CD14-positive monocyte (primary cell): ENCODE measurements around the gene RBFOX2. TPM values are rescaled to one million over a fixed set of nuclear protein-coding genes. Genes with fewer than 3 reads are reported as not detected.

Experiments used
- DNase-seq, 3 donors: peaks; one replicate each; pipeline ENCODE4 v3.0.0-alpha.2; 2011 to 2022
- H2AFZ ChIP-seq: 2 replicates; pipeline ENCODE4 v1.6.0; 2012; ENCODE audit warnings: mild to moderate bottlenecking, low read depth, low read length, inconsistent platforms; ENCODE audit not compliant: insufficient read depth, poor library complexity, severe bottlenecking
- H3K27ac ChIP-seq, 2 donors: 1 replicate in 1 of 2; 2 replicates in 1 of 2; pipeline ENCODE4 v1.5.1; 2012 to 2013; ENCODE audit warnings: low read length in 2 of 2, control low read depth in 1 of 2, inconsistent platforms in 1 of 2, low read depth in 1 of 2, mild to moderate bottlenecking in 1 of 2
- H3K27me3 ChIP-seq, 2 donors: one replicate each; pipeline versions ENCODE4 v1.6.0 to v1.6.1; 2011 to 2013; ENCODE audit warnings: low read length in 2 of 2; ENCODE audit not compliant: control insufficient read depth in 2 of 2, insufficient read depth in 2 of 2
- H3K36me3 ChIP-seq, 2 donors: replicated peaks in 1 of 2; 1 replicate in 1 of 2; 2 replicates in 1 of 2; pipeline versions ENCODE4 v1.5.1 to v1.6.1; 2012 to 2013; ENCODE audit warnings: low read length in 2 of 2, control low read depth in 1 of 2, inconsistent platforms in 1 of 2, mild to moderate bottlenecking in 1 of 2; ENCODE audit not compliant: insufficient read depth in 2 of 2, control insufficient read depth in 1 of 2
- H3K4me1 ChIP-seq, 2 donors: 1 replicate in 1 of 2; 2 replicates in 1 of 2; pipeline versions ENCODE4 v1.5.1 to v1.6.1; 2012 to 2013; ENCODE audit warnings: low read length in 2 of 2, control low read depth in 1 of 2, inconsistent platforms in 1 of 2, mild to moderate bottlenecking in 1 of 2, moderate library complexity in 1 of 2; ENCODE audit not compliant: insufficient read depth in 2 of 2, control insufficient read depth in 1 of 2
- H3K4me2 ChIP-seq: replicated peaks from 2 replicates; pipeline ENCODE3; 2012; ENCODE audit warnings: low read length, moderate library complexity, mild to moderate bottlenecking; ENCODE audit not compliant: poor library complexity, severe bottlenecking; ENCODE audit errors: extremely low read depth
- H3K4me3 ChIP-seq, 3 experiments: fragments of 200-600 bp in 1 of 3; sonication (generic) in 1 of 3; replicated peaks in 1 of 3; 1 replicate in 2 of 3; 2 replicates in 1 of 3; pipeline ENCODE4 v1.5.1; 2011 to 2013; ENCODE audit warnings: low read length in 3 of 3, mild to moderate bottlenecking in 3 of 3, control low read depth in 2 of 3, low read depth in 2 of 3, inconsistent platforms in 1 of 3, moderate library complexity in 1 of 3
- H3K79me2 ChIP-seq: 2 replicates; pipeline ENCODE4 v1.6.0; 2012; ENCODE audit warnings: mild to moderate bottlenecking, control low read depth, inconsistent platforms, low read length, moderate library complexity; ENCODE audit not compliant: insufficient read depth
- H3K9ac ChIP-seq: 2 replicates; pipeline ENCODE4 v1.6.0; 2017; ENCODE audit warnings: low read length, mild to moderate bottlenecking; ENCODE audit not compliant: insufficient read depth, poor library complexity, severe bottlenecking
- H3K9me3 ChIP-seq, 2 donors: replicated peaks in 1 of 2; 1 replicate in 1 of 2; 2 replicates in 1 of 2; pipeline versions ENCODE4 v1.5.1 to v1.6.1; 2012 to 2013; ENCODE audit warnings: low read length in 2 of 2, control low read depth in 1 of 2; ENCODE audit not compliant: control insufficient read depth in 1 of 2, insufficient read depth in 1 of 2
- H4K20me1 ChIP-seq: 2 replicates; pipeline ENCODE4 v1.6.0; 2012; ENCODE audit warnings: mild to moderate bottlenecking, low read length, control low read depth, moderate library complexity; ENCODE audit not compliant: insufficient read depth
- H3K27ac Mint-ChIP-seq, 7 donors: one replicate each; pipeline ENCODE4 v1.8.0; 2020; ENCODE audit warnings: mild to moderate bottlenecking in 7 of 7, mixed read lengths in 7 of 7, moderate library complexity in 6 of 7, inconsistent platforms in 2 of 7
- H3K27me3 Mint-ChIP-seq, 3 donors: one replicate each; pipeline ENCODE4 v1.8.0; 2021 to 2022; ENCODE audit warnings: low read depth in 3 of 3, mild to moderate bottlenecking in 3 of 3, mixed read lengths in 3 of 3, moderate library complexity in 3 of 3, inconsistent platforms in 1 of 3
- H3K36me3 Mint-ChIP-seq, 2 donors: one replicate each; pipeline ENCODE4 v1.8.0; 2020; ENCODE audit warnings: mixed read lengths in 2 of 2, inconsistent platforms in 1 of 2, mild to moderate bottlenecking in 1 of 2
- H3K4me1 Mint-ChIP-seq: one replicate; pipeline ENCODE4 v1.8.0; 2020; ENCODE audit warnings: mild to moderate bottlenecking, mixed read lengths
- H3K4me3 Mint-ChIP-seq, 2 donors: one replicate each; pipeline ENCODE4 v1.8.0; 2020; ENCODE audit warnings: mild to moderate bottlenecking in 2 of 2, mixed read lengths in 2 of 2, moderate library complexity in 1 of 2
- H3K9me3 Mint-ChIP-seq, 7 donors: one replicate each; pipeline ENCODE4 v1.8.0; 2020 to 2022; ENCODE audit warnings: mixed read lengths in 7 of 7, mild to moderate bottlenecking in 6 of 7, moderate library complexity in 6 of 7, inconsistent platforms in 2 of 7
- WGBS: methylation state at CpG from one replicate; pipeline ENCODE4 v1.1.5; 2013; ENCODE audit warnings: missing lambda C conversion rate; ENCODE audit not compliant: insufficient coverage; 5-methylcytosine and 5-hydroxymethylcytosine counted together
- intact Hi-C, 2 donors: fragments of 100-400 bp; cut with micrococcal nuclease; formaldehyde crosslinking; loops; one replicate each; pipeline versions ENCODE4 v1.15.0 to v1.15.1; 2023
- polyA plus RNA-seq, 3 donors: library from polyadenylated mRNA; depleted of rRNA in 1 of 3; unstranded in 2 of 3; stranded (reverse) in 1 of 3; fragments of 300-500 nt in 2 of 3; fragments of >200 nt in 1 of 3; fragmentation: Illumina TruSeq in 2 of 3; gene quantifications; 1 replicate in 2 of 3; 2 replicates in 1 of 3; pipeline ENCODE4 v1.2.3, GENCODE V29; 2012 to 2021
- TF ChIP-seq, protein P1 (sequence below): fragments of 200-600 bp; IDR thresholded peaks from one replicate; pipeline ENCODE4 v1.8.0; 2022; ENCODE audit warnings: antibody characterized with exemption, mild to moderate bottlenecking

The RBFOX2 gene
- polyA plus RNA-seq, 3 donors, result not detected

DNA sequence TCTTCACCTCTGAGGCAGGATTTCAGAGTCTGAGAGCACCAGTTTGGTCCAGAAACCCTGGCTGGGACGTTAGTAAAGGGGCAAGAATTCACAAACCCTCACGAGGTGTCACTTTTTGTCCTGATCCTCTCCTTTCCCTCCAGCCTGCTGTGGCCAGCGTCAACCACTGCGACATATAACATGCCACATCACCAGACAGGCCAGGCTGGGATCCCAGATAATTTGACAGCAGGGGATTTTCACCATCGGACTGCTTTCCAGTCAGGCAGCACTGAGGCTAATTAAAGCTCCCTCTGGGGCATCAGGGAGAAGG is 36.8 kb upstream of the RBFOX2 start:
- Histone ChIP-seq H3K9ac (no peak overlapping the region), H2AFZ (peak overlapping the region; percentile 76), H3K79me2 (no peaks in the 10 kb centered on the region), H3K4me2 (peak overlapping the region; percentile 79), H3K27me3 (peaks cover 0 to 11% of the 10 kb centered on the region in 2 donors), H3K36me3 (no peaks in the 10 kb centered on the region), H3K4me3 (peak overlapping the region in 2 of 3 experiments; percentile 24 to 72), H3K27ac (no peak overlapping the region), H4K20me1 (no peaks in the 10 kb centered on the region), H3K9me3 (no peaks in the 10 kb centered on the region), H3K4me1 (peaks cover 10 to 12% of the 10 kb centered on the region in 2 donors)
- Mint-ChIP-seq H3K9me3 (peaks cover 0 to 12% (median 1%) of the 10 kb centered on the region in 7 donors), H3K4me3 (peak overlapping the region; percentile 76 to 89), H3K36me3 (no peaks in the 10 kb centered on the region), H3K4me1 (peaks cover 12% of the 10 kb centered on the region), H3K27me3 (peaks cover 25 to 40% (median 25%) of the 10 kb centered on the region in 3 donors), H3K27ac (peak overlapping the region in 2 of 7 donors; percentile 56 to 68)
- intact Hi-C loops, result no loop called here
- TF ChIP-seq, protein P1, sequence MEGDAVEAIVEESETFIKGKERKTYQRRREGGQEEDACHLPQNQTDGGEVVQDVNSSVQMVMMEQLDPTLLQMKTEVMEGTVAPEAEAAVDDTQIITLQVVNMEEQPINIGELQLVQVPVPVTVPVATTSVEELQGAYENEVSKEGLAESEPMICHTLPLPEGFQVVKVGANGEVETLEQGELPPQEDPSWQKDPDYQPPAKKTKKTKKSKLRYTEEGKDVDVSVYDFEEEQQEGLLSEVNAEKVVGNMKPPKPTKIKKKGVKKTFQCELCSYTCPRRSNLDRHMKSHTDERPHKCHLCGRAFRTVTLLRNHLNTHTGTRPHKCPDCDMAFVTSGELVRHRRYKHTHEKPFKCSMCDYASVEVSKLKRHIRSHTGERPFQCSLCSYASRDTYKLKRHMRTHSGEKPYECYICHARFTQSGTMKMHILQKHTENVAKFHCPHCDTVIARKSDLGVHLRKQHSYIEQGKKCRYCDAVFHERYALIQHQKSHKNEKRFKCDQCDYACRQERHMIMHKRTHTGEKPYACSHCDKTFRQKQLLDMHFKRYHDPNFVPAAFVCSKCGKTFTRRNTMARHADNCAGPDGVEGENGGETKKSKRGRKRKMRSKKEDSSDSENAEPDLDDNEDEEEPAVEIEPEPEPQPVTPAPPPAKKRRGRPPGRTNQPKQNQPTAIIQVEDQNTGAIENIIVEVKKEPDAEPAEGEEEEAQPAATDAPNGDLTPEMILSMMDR, result no peak
- DNase-seq, result no peak
- WGBS, result 22% methylated on average over 5 of the region's 5 CpGs

GRCh38 chr22:36064358-36064757 is 35.7 kb upstream of the RBFOX2 start:
- Mint-ChIP-seq H3K9me3 (peaks cover 0 to 3% (median 1%) of the 10 kb centered on the region in 7 donors), H3K4me1 (peaks cover 12% of the 10 kb centered on the region), H3K27me3 (peaks cover 23 to 33% (median 23%) of the 10 kb centered on the region in 3 donors), H3K36me3 (no peaks in the 10 kb centered on the region), H3K27ac (no peak overlapping the region), H3K4me3 (no peak overlapping the region)
- Histone ChIP-seq H3K27ac (no peak overlapping the region), H3K4me3 (no peak overlapping the region), H3K4me2 (no peak overlapping the region), H4K20me1 (no peaks in the 10 kb centered on the region), H3K36me3 (no peaks in the 10 kb centered on the region), H2AFZ (no peak overlapping the region), H3K4me1 (peaks cover 10 to 12% of the 10 kb centered on the region in 2 donors), H3K27me3 (peaks cover 0 to 11% of the 10 kb centered on the region in 2 donors), H3K9me3 (no peaks in the 10 kb centered on the region), H3K9ac (no peak overlapping the region), H3K79me2 (no peaks in the 10 kb centered on the region)
- intact Hi-C loops, result no loop called here
- DNase-seq, result no peak
- TF ChIP-seq, protein P1, result no peak
- 90% methylated on average over 2 of the region's 5 CpGs for WGBS
